Suprapubic skin (tissue), 3 donors: ENCODE results near the gene EPX.

Experiments used
- CTCF ChIP-seq, 2 donors: fragments of 200-600 bp in 1 of 2; fragments of 450-650 bp in 1 of 2; sonication (generic) in 1 of 2; IDR thresholded peaks; one replicate each; pipeline ENCODE4 v1.5.1; 2016 to 2019; ENCODE audit warnings: antibody characterized with exemption in 2 of 2, mild to moderate bottlenecking in 1 of 2, moderate library complexity in 1 of 2
- POLR2AphosphoS5 ChIP-seq, 3 donors: sonication (generic); formaldehyde crosslinking; IDR thresholded peaks; one replicate each; pipeline ENCODE4 v1.6.1; 2017; ENCODE audit warnings: antibody characterized with exemption in 3 of 3

- no peak for TF ChIP-seq CTCF (IDR thresholded peaks at IDR 0.05)
- no peak for TF ChIP-seq POLR2AphosphoS5 (IDR thresholded peaks at IDR 0.05)
Observed at GRCh38 chr17:58184308-58184985, 8.1 kb upstream of the EPX start.
